ENCODE data around the gene IFRD1.

GRCh38 chr7:112503361-112503972, 53.2 kb downstream of the IFRD1 start:
- TF ChIP-seq PKNOX1 (IDR thresholded peaks at IDR 0.05): no peak
- no peak for TF ChIP-seq NFRKB (IDR thresholded peaks at IDR 0.05)
- TF ChIP-seq BHLHE40 (IDR thresholded peaks at IDR 0.05; ENCODE audit: borderline replicate concordance): no peak
- TF ChIP-seq ARNT (IDR thresholded peaks at IDR 0.05): no peak
- no peak for TF ChIP-seq FOXM1 (IDR thresholded peaks at IDR 0.05; ENCODE audit: borderline replicate concordance)
- TF ChIP-seq SP1 (IDR thresholded peaks at IDR 0.05): no peak
- TF ChIP-seq TARDBP (IDR thresholded peaks at IDR 0.05): no peak

All from HEK293T (cell line).